SU-DHL-6 (cell line): Measurements from ENCODE around the gene L2HGDH.
A peak's percentile ranks its signal among the peaks of the same experiment; 100 is the strongest.

Source experiments
- H2AFZ ChIP-seq: fragments of 200-600 bp; sonication (generic); 2 replicates; pipeline ENCODE4 v1.6.1; 2014; ENCODE audit warnings: low read depth, mild to moderate bottlenecking, moderate library complexity, mixed read lengths, antibody characterized with exemption, low read length; ENCODE audit not compliant: severe bottlenecking
- H3F3A ChIP-seq: fragments of 200-600 bp; shearing (Covaris generic); 2 replicates; pipeline ENCODE4 v1.6.0; 2016; ENCODE audit warnings: antibody characterized with exemption, mild to moderate bottlenecking; ENCODE audit not compliant: insufficient read depth
- H3K27ac ChIP-seq: fragments of 200-600 bp; sonication (generic); 2 replicates; pipeline ENCODE4 v1.5.1; 2016; ENCODE audit warnings: low read depth, mild to moderate bottlenecking, low read length, moderate library complexity, mixed read lengths
- H3K27me3 ChIP-seq: fragments of 200-600 bp; sonication (generic), shearing (Covaris generic); 2 replicates; pipeline ENCODE4 v1.6.0; 2014; ENCODE audit warnings: mild to moderate bottlenecking, low read length
- H3K36me3 ChIP-seq: fragments of 200-600 bp; sonication (generic); 2 replicates; pipeline ENCODE4 v1.6.1; 2014; ENCODE audit warnings: mild to moderate bottlenecking, low read length, mixed read lengths
- H3K4me2 ChIP-seq: fragments of 300-600, 200-600 bp; shearing (Covaris generic), sonication (generic); 2 replicates; pipeline ENCODE4 v1.6.0; 2014; ENCODE audit warnings: low read length, low read depth, mild to moderate bottlenecking; ENCODE audit not compliant: poor library complexity, severe bottlenecking
- H3K4me3 ChIP-seq: fragments of 200-600 bp; sonication (generic); 2 replicates; pipeline ENCODE4 v1.5.1; 2014; ENCODE audit warnings: antibody characterized with exemption, low read length, mild to moderate bottlenecking, mixed read lengths; ENCODE audit not compliant: insufficient read depth, poor library complexity, severe bottlenecking
- H3K79me2 ChIP-seq: fragments of 200-600 bp; sonication (generic); 2 replicates; pipeline ENCODE4 v1.6.1; 2014; ENCODE audit warnings: mild to moderate bottlenecking, low read length, moderate library complexity; ENCODE audit not compliant: insufficient read depth
- H3K9ac ChIP-seq: fragments of 200-600 bp; sonication (generic); 2 replicates; pipeline ENCODE4 v1.7.0; 2014; ENCODE audit warnings: mild to moderate bottlenecking, low read length
- H3K9me2 ChIP-seq: fragments of 200-600 bp; sonication (generic); replicated peaks from 2 replicates; pipeline ENCODE4 v1.6.1; 2014; ENCODE audit warnings: low read length; ENCODE audit not compliant: insufficient read depth
- H3K9me3 ChIP-seq: fragments of 200-600 bp; sonication (generic); 2 replicates; pipeline ENCODE4 v1.6.1; 2014; ENCODE audit warnings: low read length, mixed read lengths; ENCODE audit not compliant: insufficient read depth
- H4K20me1 ChIP-seq: fragments of 200-600 bp; sonication (generic); 2 replicates; pipeline ENCODE4 v1.6.1; 2014; ENCODE audit warnings: low read depth, mild to moderate bottlenecking, antibody characterized with exemption, low read length, moderate library complexity, mixed read lengths
- EZH2phosphoT487 ChIP-seq: fragments of 200-600 bp; sonication (generic), shearing (Covaris generic); conservative IDR thresholded peaks from 2 replicates; pipeline ENCODE4 v1.6.1; 2018; ENCODE audit warnings: mild to moderate bottlenecking, antibody characterized with exemption, low read length, moderate library complexity, mixed read lengths
- TF ChIP-seq, protein P1 (sequence below): fragments of 200-600 bp; sonication (generic); IDR thresholded peaks from one replicate; pipeline ENCODE4 v1.5.1; 2017; ENCODE audit warnings: antibody characterized with exemption, mild to moderate bottlenecking, low read length, moderate library complexity; ENCODE audit not compliant: insufficient read depth, poor library complexity, severe bottlenecking

The L2HGDH gene

GRCh38 chr14:50310445-50310844 lies 1.6 kb downstream of the L2HGDH start:
- peak overlapping the region; percentile 84 for H3K4me2 ChIP-seq
- H3K9me3 ChIP-seq: peaks cover 6% of the 10 kb centered on the region; the same call in 1 of the 2 replicates
- no peak overlapping the region for H2AFZ ChIP-seq
- no peaks in the 10 kb centered on the region for H3F3A ChIP-seq
- TF ChIP-seq EZH2phosphoT487: no peak
- TF ChIP-seq, protein P1, sequence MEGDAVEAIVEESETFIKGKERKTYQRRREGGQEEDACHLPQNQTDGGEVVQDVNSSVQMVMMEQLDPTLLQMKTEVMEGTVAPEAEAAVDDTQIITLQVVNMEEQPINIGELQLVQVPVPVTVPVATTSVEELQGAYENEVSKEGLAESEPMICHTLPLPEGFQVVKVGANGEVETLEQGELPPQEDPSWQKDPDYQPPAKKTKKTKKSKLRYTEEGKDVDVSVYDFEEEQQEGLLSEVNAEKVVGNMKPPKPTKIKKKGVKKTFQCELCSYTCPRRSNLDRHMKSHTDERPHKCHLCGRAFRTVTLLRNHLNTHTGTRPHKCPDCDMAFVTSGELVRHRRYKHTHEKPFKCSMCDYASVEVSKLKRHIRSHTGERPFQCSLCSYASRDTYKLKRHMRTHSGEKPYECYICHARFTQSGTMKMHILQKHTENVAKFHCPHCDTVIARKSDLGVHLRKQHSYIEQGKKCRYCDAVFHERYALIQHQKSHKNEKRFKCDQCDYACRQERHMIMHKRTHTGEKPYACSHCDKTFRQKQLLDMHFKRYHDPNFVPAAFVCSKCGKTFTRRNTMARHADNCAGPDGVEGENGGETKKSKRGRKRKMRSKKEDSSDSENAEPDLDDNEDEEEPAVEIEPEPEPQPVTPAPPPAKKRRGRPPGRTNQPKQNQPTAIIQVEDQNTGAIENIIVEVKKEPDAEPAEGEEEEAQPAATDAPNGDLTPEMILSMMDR: no peak
- H3K9me2 ChIP-seq: no peaks in the 10 kb centered on the region
- H3K9ac ChIP-seq: no peak overlapping the region
- peaks cover 84% of the 10 kb centered on the region for H3K79me2 ChIP-seq
- no peaks in the 10 kb centered on the region for H4K20me1 ChIP-seq
- no peaks in the 10 kb centered on the region for H3K27me3 ChIP-seq
- H3K27ac ChIP-seq: no peak overlapping the region
- H3K36me3 ChIP-seq: peaks cover 12% of the 10 kb centered on the region
- no peak overlapping the region for H3K4me3 ChIP-seq

GRCh38 chr14:50308363-50308915 lies 3.6 kb downstream of the L2HGDH start:
- no peak overlapping the region for H3K27ac ChIP-seq
- TF ChIP-seq, protein P1: no peak
- TF ChIP-seq EZH2phosphoT487: no peak
- no peak overlapping the region for H3K9ac ChIP-seq
- H3F3A ChIP-seq: no peaks in the 10 kb centered on the region
- no peak overlapping the region for H3K4me2 ChIP-seq
- H3K9me3 ChIP-seq: no peaks in the 10 kb centered on the region
- no peak overlapping the region for H3K4me3 ChIP-seq
- H3K27me3 ChIP-seq: no peaks in the 10 kb centered on the region
- H3K79me2 ChIP-seq: peaks cover 91% of the 10 kb centered on the region
- no peaks in the 10 kb centered on the region for H3K36me3 ChIP-seq
- no peaks in the 10 kb centered on the region for H4K20me1 ChIP-seq
- H2AFZ ChIP-seq: no peak overlapping the region
- H3K9me2 ChIP-seq: no peaks in the 10 kb centered on the region

- Histone ChIP-seq H4K20me1 (no peaks in the 10 kb centered on the region), H3F3A (0 out of 2 replicates have a peak, but pooled peaks cover 4% of the 10 kb centered on the region), H3K79me2 (peaks cover 82% of the 10 kb centered on the region), H2AFZ (no peak overlapping the region), H3K36me3 (peaks cover 7% of the 10 kb centered on the region; the same call in 1 of the 2 replicates), H3K27ac (no peak overlapping the region), H3K9me3 (no peaks in the 10 kb centered on the region), H3K4me2 (no peak overlapping the region), H3K9ac (no peak overlapping the region), H3K4me3 (no peak overlapping the region), H3K27me3 (no peaks in the 10 kb centered on the region), H3K9me2 (no peaks in the 10 kb centered on the region)
- no peak for TF ChIP-seq EZH2phosphoT487
- TF ChIP-seq, protein P1: no peak
Measured at GRCh38 chr14:50303744-50304471, 8.1 kb downstream of the L2HGDH start.
